GM10266 (cell line): ENCODE measurements around the gene UBE2Z.

Experiments
- DNase-seq: peaks from one replicate; pipeline ENCODE4 v3.0.0; 2012; ENCODE audit errors: extremely low spot score
- TF ChIP-seq, protein P1 (sequence below): IDR thresholded peaks from 2 replicates; pipeline ENCODE4 v1.5.1; 2012; ENCODE audit warnings: mild to moderate bottlenecking, low read depth; ENCODE audit not compliant: control insufficient read depth, insufficient read depth; ENCODE audit errors: missing control alignments

UBE2Z gene

GRCh38 chr17:48908047-48908843 lies at the start of gene UBE2Z:
UBE2Z (plus strand) TSS chr17:48908407; CDS start chr17:48908504, 97 bp downstream.
- peak; percentile 97 for DNase-seq
- TF ChIP-seq, protein P1, sequence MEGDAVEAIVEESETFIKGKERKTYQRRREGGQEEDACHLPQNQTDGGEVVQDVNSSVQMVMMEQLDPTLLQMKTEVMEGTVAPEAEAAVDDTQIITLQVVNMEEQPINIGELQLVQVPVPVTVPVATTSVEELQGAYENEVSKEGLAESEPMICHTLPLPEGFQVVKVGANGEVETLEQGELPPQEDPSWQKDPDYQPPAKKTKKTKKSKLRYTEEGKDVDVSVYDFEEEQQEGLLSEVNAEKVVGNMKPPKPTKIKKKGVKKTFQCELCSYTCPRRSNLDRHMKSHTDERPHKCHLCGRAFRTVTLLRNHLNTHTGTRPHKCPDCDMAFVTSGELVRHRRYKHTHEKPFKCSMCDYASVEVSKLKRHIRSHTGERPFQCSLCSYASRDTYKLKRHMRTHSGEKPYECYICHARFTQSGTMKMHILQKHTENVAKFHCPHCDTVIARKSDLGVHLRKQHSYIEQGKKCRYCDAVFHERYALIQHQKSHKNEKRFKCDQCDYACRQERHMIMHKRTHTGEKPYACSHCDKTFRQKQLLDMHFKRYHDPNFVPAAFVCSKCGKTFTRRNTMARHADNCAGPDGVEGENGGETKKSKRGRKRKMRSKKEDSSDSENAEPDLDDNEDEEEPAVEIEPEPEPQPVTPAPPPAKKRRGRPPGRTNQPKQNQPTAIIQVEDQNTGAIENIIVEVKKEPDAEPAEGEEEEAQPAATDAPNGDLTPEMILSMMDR: peak; percentile 54

GRCh38 chr17:48860034-48860433 lies 48.2 kb upstream of the UBE2Z start:
- DNase-seq: no peak
- TF ChIP-seq, protein P1: no peak

DNA sequence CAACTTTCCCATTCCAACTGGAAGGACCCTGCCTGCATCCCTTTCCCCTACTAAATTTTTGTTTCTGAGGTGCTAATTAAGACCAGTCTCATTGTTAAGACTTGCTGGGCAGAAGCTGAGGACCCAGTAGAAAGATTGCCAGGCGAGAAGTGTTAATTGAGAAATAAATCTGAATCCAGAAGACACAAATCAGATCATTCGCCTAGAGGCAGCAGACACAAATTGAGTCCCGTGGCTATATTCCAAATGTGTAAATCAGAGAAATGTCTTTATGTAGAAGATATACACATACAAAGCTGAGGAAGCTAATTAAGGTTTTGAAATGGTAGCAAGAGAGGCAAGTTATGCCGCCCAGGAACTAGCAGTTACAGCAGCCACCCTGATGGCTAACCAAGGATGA lies 47.8 kb upstream of the UBE2Z start:
- DNase-seq: no peak
- TF ChIP-seq, protein P1: no peak

DNA sequence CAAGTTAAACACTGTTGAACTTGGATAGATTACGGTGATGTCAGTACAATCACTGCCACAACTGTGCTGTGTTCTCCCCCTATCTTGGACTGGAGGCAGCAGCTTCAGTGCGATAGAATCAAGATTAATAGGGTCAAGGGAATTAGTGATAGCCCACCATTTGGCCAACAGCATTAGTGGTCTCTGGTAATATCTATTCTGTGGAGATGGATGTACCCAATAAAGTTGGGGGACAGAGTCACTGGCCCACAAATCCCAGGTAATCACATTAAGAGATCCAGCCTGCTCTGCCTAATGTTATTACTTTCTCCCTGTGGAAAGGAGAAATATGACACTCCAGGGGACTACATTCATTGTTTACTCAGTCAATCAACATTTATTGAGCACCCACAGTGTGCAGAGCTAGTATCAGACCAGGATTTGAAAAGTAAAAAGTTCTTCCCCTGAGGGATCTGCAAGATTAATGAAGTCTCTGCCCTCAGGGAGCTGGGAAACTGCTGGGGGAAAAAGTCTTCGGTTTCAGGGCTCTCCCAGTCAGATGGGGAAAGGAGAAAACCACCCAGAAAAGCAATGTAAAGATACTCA lies 39.2 kb upstream of the UBE2Z start:
- no peak for DNase-seq
- TF ChIP-seq, protein P1: no peak

DNA sequence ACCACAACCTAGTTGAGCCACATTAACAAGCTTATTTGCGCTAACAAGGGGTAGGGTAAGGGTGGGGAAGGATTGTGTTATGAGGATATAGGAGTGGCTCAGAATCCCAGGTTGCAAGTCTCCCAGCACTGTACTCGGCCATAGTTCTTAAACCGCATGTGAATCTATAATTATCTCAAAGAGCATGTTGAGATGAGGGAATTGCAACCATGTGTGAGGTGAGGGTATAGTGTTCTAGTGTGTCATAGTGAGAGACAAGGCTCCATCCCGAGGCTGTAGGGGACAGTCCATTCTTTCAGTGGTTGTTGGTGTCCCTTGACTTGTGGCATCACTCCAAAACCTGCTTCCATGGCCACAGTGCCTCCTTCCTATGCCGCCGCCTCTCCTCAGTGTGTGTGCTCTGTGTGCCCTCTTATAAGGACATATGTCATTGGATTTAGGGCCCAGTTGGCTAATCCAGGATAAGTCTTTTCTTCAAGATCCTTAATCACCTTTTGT lies 38.3 kb upstream of the UBE2Z start:
- DNase-seq: no peak
- TF ChIP-seq, protein P1: no peak

DNA sequence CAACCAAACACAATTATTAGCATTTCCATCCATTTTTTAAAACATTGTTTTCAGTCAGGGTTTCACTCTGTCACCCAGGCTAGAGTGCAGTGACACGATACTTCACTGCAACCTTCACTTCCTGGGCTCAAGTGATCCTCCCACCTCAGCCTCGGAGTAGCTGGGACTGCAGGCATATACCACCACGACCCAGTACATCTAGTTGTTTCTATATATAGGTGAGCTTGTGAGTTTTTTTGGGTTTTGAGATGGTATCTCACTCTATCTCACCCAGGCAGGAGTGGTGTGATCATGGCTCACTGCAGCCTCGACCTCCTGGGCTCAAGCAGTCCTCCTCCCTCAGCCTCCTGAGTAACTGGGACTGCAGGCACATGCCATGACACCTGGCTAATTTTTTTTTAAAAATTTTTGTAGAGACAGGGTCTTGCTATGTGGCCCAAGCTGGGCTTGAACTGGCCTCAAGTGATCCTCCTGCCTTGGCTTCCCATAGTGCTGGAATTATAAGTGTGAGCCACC lies 37.1 kb upstream of the UBE2Z start:
- no peak for DNase-seq
- TF ChIP-seq, protein P1: no peak
